T-helper 2 cell treated with Interferon-gamma antibody and Interleukin-4, amounts not matched to agents 5 μg/mL and 100 μg/mL, for 36 hours (primary cell): ENCODE results near the gene SPACA5.
"Not testable (repeated sequence)": the region's sequence is repeated elsewhere in the genome, so short reads cannot be mapped to it uniquely, and the experiment has no call there.

ENCODE experiments used
- DNase-seq: peaks from one replicate; pipeline ENCODE4 v3.0.0; 2021; ENCODE audit warnings: low spot score
- H3K27ac Mint-ChIP-seq: one replicate; pipeline ENCODE4 v1.8.0; 2021; ENCODE audit warnings: mild to moderate bottlenecking, mixed read lengths
- H3K27me3 Mint-ChIP-seq: one replicate; pipeline ENCODE4 v1.8.0; 2021; ENCODE audit warnings: low read depth, mixed read lengths
- H3K36me3 Mint-ChIP-seq: one replicate; pipeline ENCODE4 v1.8.0; 2021; ENCODE audit warnings: low read depth, mixed read lengths
- H3K4me1 Mint-ChIP-seq: one replicate; pipeline ENCODE4 v1.8.0; 2021; ENCODE audit warnings: low read depth, mixed read lengths
- H3K4me3 Mint-ChIP-seq: one replicate; pipeline ENCODE4 v1.8.0; 2022; ENCODE audit warnings: mild to moderate bottlenecking, moderate library complexity, mixed read lengths
- H3K9me3 Mint-ChIP-seq: one replicate; pipeline ENCODE4 v1.8.0; 2021; ENCODE audit warnings: mixed read lengths

SPACA5 gene

DNA sequence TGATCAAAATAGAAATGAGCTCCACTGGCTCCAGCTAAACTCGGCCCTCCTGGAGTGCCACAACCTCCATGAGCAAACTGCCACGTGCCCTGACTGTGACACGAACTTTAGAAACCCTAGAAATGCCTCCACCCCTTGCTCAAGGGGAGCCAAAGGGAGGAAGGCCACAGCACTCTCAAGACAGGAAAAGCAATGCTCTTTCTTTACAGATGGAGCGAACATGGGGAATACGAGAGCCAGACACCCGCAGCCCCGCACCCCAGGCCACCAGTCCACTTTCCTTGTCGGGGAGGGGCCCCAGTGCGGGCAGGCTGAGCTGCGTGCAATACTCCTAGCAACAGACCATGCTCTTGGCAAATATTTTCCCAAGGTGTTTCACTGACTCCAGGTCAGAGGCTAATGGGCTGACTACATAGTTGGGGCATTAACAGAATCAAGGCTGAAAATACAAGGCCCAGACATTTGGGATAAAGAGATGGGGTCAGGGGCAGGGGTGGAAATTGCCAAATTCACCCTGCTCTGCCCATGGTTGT lies 23.9 kb downstream of the SPACA5 start:
- H3K9me3 Mint-ChIP-seq, H3K27me3 Mint-ChIP-seq: not testable (repeated sequence)

DNA sequence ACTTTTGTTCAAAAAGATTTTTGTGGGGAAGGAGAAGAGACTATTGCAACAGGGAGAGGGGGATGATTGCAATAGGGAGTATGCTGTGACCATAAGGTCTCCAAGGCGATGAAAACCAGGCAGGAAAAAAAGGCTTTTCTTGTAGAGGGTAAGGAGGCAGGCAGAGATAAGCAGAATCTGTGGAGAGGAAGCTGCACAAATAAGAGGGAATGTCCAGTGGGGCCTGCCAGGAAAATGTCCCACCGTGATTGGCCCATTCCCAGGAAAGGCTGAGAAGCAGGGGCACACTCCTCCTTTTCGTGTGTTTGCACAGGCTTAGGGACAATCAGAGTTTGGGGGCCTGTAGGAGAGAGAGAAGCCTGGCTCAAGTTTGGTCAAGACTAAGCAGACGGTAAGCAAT lies 29.1 kb downstream of the SPACA5 start:
- Mint-ChIP-seq H3K36me3 (no peaks in the 10 kb centered on the region), H3K27me3 (no peaks in the 10 kb centered on the region), H3K4me3 (no peak overlapping the region)

More for the DNA sequence above, 23.9 kb downstream of the SPACA5 start:
- H3K36me3 Mint-ChIP-seq, DNase-seq, H3K4me3 Mint-ChIP-seq, H3K4me1 Mint-ChIP-seq, H3K27ac Mint-ChIP-seq: not testable (repeated sequence)

DNA sequence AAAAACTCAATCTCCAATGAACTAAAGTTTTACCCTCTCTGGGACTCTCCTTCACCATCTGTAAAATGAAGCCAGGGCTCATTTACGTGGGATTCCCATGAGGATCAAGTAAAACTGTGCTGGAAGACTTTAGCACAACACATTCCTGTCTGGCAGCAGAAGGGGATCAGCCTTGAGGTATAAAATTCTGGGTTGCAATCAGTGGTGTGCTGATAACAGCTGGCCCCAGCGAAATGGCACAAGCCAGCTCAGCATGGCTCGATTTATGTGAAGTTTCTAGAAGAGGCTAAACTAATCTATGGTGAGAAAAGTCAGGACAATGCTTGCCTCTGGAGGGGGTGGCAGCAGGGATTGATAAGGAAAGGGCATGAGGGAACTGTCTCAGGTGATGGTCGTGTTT lies 36.3 kb downstream of the SPACA5 start:
- Mint-ChIP-seq H3K27ac (no peak overlapping the region), H3K36me3 (no peaks in the 10 kb centered on the region)
- DNase-seq, result no peak

More for the DNA sequence above, 29.1 kb downstream of the SPACA5 start:
- H3K4me1 Mint-ChIP-seq, result no peaks in the 10 kb centered on the region
- H3K9me3 Mint-ChIP-seq, result no peaks in the 10 kb centered on the region
- H3K27ac Mint-ChIP-seq, result no peak overlapping the region
- DNase-seq, result no peak

DNA sequence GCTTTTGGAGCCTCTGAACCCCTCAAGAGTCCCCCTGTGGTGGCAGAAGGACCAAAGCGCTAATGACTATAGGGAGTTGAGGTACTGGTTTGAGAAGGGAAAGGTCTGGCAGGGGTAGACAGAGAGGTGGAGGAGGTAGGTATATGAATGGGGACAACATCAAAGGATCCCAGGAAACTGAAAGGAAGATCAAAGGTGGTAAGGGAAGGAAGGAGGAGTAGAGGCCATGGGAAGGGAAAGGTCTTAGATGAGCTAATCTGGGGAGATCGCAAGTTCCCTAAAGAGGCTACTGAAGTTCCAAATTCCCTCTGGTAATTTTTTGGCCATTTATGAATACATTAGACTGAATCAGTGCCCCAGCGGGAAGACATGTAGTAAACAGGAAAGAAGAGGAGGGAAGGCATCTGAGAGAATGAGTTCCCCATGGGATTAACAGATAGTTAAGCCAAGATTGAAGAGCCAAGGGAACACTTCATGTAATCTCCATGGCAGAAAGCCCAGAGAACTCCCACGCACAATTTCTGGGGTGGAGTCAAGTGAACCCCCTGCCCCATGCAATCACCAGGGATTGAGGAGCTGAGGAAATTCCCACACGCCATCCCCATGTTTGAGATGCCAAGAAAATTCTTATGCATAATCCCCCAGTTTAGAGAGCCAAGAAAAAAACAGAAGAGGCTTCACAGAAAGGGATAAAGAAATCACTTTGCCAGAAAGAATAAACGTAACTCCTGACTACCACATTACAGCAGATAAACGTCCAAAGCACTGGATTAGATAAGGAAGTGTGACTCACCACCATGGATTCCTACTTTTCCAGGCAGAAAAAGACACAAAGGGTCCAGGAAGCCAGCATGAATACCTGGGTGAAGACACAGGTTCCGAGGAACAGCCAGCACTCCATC lies 38.9 kb downstream of the SPACA5 start:
- no peak overlapping the region for H3K27ac Mint-ChIP-seq
- H3K27me3 Mint-ChIP-seq, result no peaks in the 10 kb centered on the region
- no peak for DNase-seq
- H3K36me3 Mint-ChIP-seq, result no peaks in the 10 kb centered on the region
- no peaks in the 10 kb centered on the region for H3K4me1 Mint-ChIP-seq
- no peaks in the 10 kb centered on the region for H3K9me3 Mint-ChIP-seq
- H3K4me3 Mint-ChIP-seq, result no peak overlapping the region

More for the DNA sequence above, 36.3 kb downstream of the SPACA5 start:
- Mint-ChIP-seq H3K9me3 (no peaks in the 10 kb centered on the region), H3K27me3 (no peaks in the 10 kb centered on the region), H3K4me3 (no peak overlapping the region), H3K4me1 (no peaks in the 10 kb centered on the region)

DNA sequence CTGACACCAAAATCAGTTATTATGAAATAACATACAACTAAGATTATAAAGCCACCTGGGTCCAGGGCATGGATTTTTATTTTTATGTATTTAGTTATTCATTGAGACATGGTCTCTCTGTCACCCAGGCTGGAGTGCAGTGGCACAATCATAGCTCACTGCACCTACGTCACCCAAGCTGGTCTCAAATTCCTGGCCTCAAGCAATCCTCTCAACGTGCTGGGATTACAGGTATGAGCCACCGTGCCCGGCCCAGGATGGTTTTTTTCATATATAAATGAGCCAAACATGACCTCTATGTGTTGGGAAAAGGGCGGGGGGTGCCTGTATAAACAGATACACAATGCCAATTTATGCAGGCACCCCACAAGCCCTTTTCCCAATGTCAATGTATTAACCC lies 40.1 kb downstream of the SPACA5 start:
- H3K9me3 Mint-ChIP-seq, result no peaks in the 10 kb centered on the region
- no peak overlapping the region for H3K27ac Mint-ChIP-seq
- no peak overlapping the region for H3K4me3 Mint-ChIP-seq
- no peaks in the 10 kb centered on the region for H3K27me3 Mint-ChIP-seq
- no peak for DNase-seq
- no peaks in the 10 kb centered on the region for H3K4me1 Mint-ChIP-seq
- H3K36me3 Mint-ChIP-seq, result no peaks in the 10 kb centered on the region

DNA sequence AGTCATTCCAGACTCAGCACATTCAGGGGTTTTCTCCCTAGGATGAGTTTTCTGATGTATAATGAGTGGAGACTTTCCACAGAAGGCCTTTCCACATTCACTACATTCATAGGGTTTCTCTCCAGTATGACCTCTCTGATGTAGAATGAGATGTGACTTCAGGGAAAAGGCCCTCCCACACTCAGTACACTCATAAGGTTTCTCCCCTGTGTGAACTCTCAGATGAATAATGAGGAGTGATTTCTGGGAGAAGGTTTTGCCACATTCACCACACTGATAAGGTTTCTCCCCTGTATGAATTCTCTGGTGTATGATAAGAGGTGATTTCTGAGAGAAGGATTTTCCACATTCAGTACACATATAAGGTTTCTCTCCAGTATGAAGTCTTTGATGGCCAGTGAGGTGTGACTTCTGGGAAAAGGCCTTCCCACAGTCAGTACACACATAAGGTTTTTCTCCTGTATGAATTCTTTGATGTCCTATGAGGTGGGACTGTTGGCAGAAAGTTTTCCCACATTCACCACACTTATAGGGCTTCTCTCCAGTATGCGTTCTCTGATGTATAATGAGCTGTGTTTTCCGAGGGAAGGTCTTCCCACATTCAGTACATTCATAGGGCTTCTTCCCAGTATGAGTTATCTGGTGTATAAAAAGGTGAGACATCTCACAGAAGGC lies 52.0 kb downstream of the SPACA5 start:
- H3K36me3 Mint-ChIP-seq, result peaks cover 8% of the 10 kb centered on the region

DNA sequence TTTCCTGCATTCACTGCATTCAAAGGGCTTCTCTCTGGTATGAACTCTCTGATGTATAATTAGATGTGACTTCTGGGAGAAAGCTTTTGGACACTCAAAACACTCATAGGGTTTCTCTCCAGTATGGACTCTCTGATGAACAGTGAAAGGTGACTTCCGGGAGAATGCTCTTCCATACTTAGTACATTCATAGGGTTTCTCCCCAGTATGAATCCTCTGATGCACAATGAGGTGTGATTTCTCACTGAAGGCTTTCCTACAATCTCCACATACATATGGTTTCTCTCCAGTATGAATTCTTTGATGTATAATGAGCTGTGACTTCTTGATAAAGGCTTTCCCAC lies 52.5 kb downstream of the SPACA5 start:
- Mint-ChIP-seq H3K27me3 (no peaks in the 10 kb centered on the region), H3K9me3 (peaks cover 23% of the 10 kb centered on the region), H3K27ac (no peak overlapping the region), H3K4me1 (no peaks in the 10 kb centered on the region), H3K36me3 (peaks cover 8% of the 10 kb centered on the region), H3K4me3 (no peak overlapping the region)
- DNase-seq, result no peak

More for the DNA sequence above, 52.0 kb downstream of the SPACA5 start:
- no peak for DNase-seq
- Mint-ChIP-seq H3K27ac (no peak overlapping the region), H3K9me3 (peaks cover 23% of the 10 kb centered on the region), H3K27me3 (no peaks in the 10 kb centered on the region), H3K4me3 (no peak overlapping the region), H3K4me1 (no peaks in the 10 kb centered on the region)
